ENCODE results near the gene FEM1C. TPM values are rescaled to one million over a fixed set of nuclear protein-coding genes. Genes with fewer than 3 reads are reported as not detected.

Gene FEM1C
- total and polyA plus RNA-seq, 9 of the 15 experiments (the other 6 are each of a cell fraction or from before 2014, with no cell fraction given) = 1.4 to 9.3 (median 4.3) TPM

GRCh38 chr5:115544436-115545350 lies at the start of gene FEM1C (continued):
- TF ChIP-seq, protein P1, sequence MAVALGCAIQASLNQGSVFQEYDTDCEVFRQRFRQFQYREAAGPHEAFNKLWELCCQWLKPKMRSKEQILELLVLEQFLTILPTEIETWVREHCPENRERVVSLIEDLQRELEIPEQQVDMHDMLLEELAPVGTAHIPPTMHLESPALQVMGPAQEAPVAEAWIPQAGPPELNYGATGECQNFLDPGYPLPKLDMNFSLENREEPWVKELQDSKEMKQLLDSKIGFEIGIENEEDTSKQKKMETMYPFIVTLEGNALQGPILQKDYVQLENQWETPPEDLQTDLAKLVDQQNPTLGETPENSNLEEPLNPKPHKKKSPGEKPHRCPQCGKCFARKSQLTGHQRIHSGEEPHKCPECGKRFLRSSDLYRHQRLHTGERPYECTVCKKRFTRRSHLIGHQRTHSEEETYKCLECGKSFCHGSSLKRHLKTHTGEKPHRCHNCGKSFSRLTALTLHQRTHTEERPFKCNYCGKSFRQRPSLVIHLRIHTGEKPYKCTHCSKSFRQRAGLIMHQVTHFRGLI (CRISPR knock-in tag; IDR thresholded peaks at IDR 0.05) = no peak
- TF ChIP-seq, protein P2, sequence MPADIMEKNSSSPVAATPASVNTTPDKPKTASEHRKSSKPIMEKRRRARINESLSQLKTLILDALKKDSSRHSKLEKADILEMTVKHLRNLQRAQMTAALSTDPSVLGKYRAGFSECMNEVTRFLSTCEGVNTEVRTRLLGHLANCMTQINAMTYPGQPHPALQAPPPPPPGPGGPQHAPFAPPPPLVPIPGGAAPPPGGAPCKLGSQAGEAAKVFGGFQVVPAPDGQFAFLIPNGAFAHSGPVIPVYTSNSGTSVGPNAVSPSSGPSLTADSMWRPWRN (IDR thresholded peaks at IDR 0.05; ENCODE audit: low read depth) = no peak
- peak; percentile 88 for TF ChIP-seq CREB1 (IDR thresholded peaks at IDR 0.05)
- TF ChIP-seq CREB1 (CRISPR knock-in tag; IDR thresholded peaks at IDR 0.05) = peak; percentile 79
- TF ChIP-seq NUFIP1 (IDR thresholded peaks at IDR 0.05; ENCODE audit: partially characterized antibody) = no peak
- no peak for TF ChIP-seq SRSF7 (optimal IDR thresholded peaks at IDR 0.05; ENCODE audit: low read depth, low read length)
- TF ChIP-seq VEZF1 (CRISPR knock-in tag; IDR thresholded peaks at IDR 0.05) = peak; percentile 65
- TF ChIP-seq CBX5 (IDR thresholded peaks at IDR 0.05; ENCODE audit: borderline replicate concordance, low read depth) = peak; percentile 86
- no peak for TF ChIP-seq THAP7 (CRISPR knock-in tag; IDR thresholded peaks at IDR 0.05)
- 0 out of 4 replicates have a peak, but pooled peaks of 1 of the 2 experiments have one; percentile 18 for TF ChIP-seq TBL1XR1 (IDR thresholded peaks at IDR 0.05; ENCODE audit: low read length in 2 of 2)
- no peak for TF ChIP-seq NFIC (IDR thresholded peaks at IDR 0.05)
- peak; percentile 100 for TF ChIP-seq ZNF431 (CRISPR knock-in tag; IDR thresholded peaks at IDR 0.05)
- TF ChIP-seq MEIS2 (IDR thresholded peaks at IDR 0.05; ENCODE audit: partially characterized antibody) = no peak
- TF ChIP-seq NR1H2 (CRISPR knock-in tag; IDR thresholded peaks at IDR 0.05) = 0 out of 2 replicates have a peak, but pooled peaks have one; percentile 36
- TF ChIP-seq HSF4 (CRISPR knock-in tag; IDR thresholded peaks at IDR 0.05; ENCODE audit: borderline replicate concordance) = no peak
- TF ChIP-seq ZNF699 (CRISPR knock-in tag; IDR thresholded peaks at IDR 0.05; ENCODE audit: insufficient replicate concordance) = no peak
- no peak for TF ChIP-seq ZNF41 (CRISPR knock-in tag; conservative IDR thresholded peaks at IDR 0.05)
- 0 out of 2 replicates have a peak, but pooled peaks have one; percentile 40 for TF ChIP-seq ZHX1 (conservative IDR thresholded peaks at IDR 0.05; ENCODE audit: low read length)
- TF ChIP-seq ZNF224 (CRISPR knock-in tag; IDR thresholded peaks at IDR 0.05) = no peak
- TF ChIP-seq ZNF311 (CRISPR knock-in tag; IDR thresholded peaks at IDR 0.05) = no peak
- no peak for TF ChIP-seq ZNF408 (CRISPR knock-in tag; IDR thresholded peaks at IDR 0.05; ENCODE audit: low read depth)
